SK-N-SH (cell line): ENCODE data around the gene CACNA1H. TPM values are rescaled to one million over a fixed set of nuclear protein-coding genes. Genes with fewer than 3 reads are reported as not detected.
"Not testable (repeated sequence)": the region's sequence is repeated elsewhere in the genome, so short reads cannot be mapped to it uniquely, and the experiment has no call there.

ENCODE experiments used
- CTCF ChIA-PET: fragments of 300-600, 350-600 bp; formaldehyde crosslinking; extraction: SDS; loops from one replicate; lab custom pipeline; 2021; lab: Yijun Ruan, JAX
- POLR2A ChIA-PET: fragments of 350-600 bp; sonication (Branson Sonifier 250); formaldehyde crosslinking; extraction: SDS; loops from one replicate; lab custom pipeline; 2020; ENCODE audit warnings: antibody characterized with exemption, inconsistent platforms; lab: Yijun Ruan, JAX
- DNase-seq: peaks from one replicate; pipeline ENCODE4 v3.0.0; 2012
- H2AFZ ChIP-seq: fragments of 200-600 bp; sonication (generic); 2 replicates; pipeline ENCODE4 v1.8.1; 2016; ENCODE audit warnings: antibody characterized with exemption, mild to moderate bottlenecking, low read depth
- H3F3A ChIP-seq: fragments of 200-600 bp; sonication (generic); replicated peaks from 2 replicates; pipeline ENCODE3; 2016; ENCODE audit warnings: antibody characterized with exemption, mild to moderate bottlenecking; ENCODE audit not compliant: insufficient read depth
- H3K27ac ChIP-seq, 2 experiments: fragments of 200-500 bp in 1 of 2; fragments of 200-600 bp in 1 of 2; sonication (Bioruptor generic) in 1 of 2; sonication (generic), shearing (Covaris generic) in 1 of 2; 2 replicates each; pipeline versions ENCODE4 v1.5.1 to v1.6.1; 2014 to 2016; ENCODE audit warnings: low read depth in 2 of 2, inconsistent platforms in 1 of 2, low read length in 1 of 2, mild to moderate bottlenecking in 1 of 2, mixed read lengths in 1 of 2
- H3K27me3 ChIP-seq: fragments of 200-600 bp; sonication (generic), shearing (Covaris generic); 2 replicates; pipeline ENCODE4 v1.6.1; 2016; ENCODE audit warnings: mixed run types; ENCODE audit not compliant: insufficient read depth
- H3K36me3 ChIP-seq, 2 experiments: fragments of 200-500 bp in 1 of 2; fragments of 200-600 bp in 1 of 2; sonication (Bioruptor generic) in 1 of 2; sonication (generic) in 1 of 2; replicated peaks in 1 of 2; 2 replicates each; pipeline versions ENCODE3 to v1.5.1; 2014 to 2016; ENCODE audit warnings: low read length in 1 of 2, mild to moderate bottlenecking in 1 of 2; ENCODE audit not compliant: insufficient read depth in 2 of 2, control insufficient read depth in 1 of 2
- H3K4me1 ChIP-seq, 2 experiments: fragments of 200-500 bp in 1 of 2; fragments of 200-600 bp in 1 of 2; sonication (Bioruptor generic) in 1 of 2; sonication (generic), shearing (Covaris generic) in 1 of 2; 2 replicates each; pipeline versions ENCODE4 v1.5.1 to v1.6.1; 2014 to 2016; ENCODE audit warnings: low read depth in 1 of 2, low read length in 1 of 2, mixed run types in 1 of 2; ENCODE audit not compliant: insufficient read depth in 2 of 2, control insufficient read depth in 1 of 2
- H3K4me2 ChIP-seq: fragments of 200-600 bp; sonication (generic), shearing (Covaris generic); 2 replicates; pipeline ENCODE4 v1.6.1; 2017; ENCODE audit warnings: mixed run types
- H3K4me3 ChIP-seq, 2 experiments: fragments of 200-500 bp in 1 of 2; fragments of 200-600 bp in 1 of 2; sonication (Bioruptor generic) in 1 of 2; sonication (generic), shearing (Covaris generic) in 1 of 2; 2 replicates each; pipeline versions ENCODE4 v1.5.1 to v1.8.1; 2014 to 2016; ENCODE audit warnings: low read depth in 2 of 2, inconsistent platforms in 1 of 2, low read length in 1 of 2, mild to moderate bottlenecking in 1 of 2, mixed read lengths in 1 of 2, moderate library complexity in 1 of 2
- H3K79me2 ChIP-seq: fragments of 200-600 bp; sonication (generic); 2 replicates; pipeline ENCODE4 v1.8.1; 2017; ENCODE audit warnings: mild to moderate bottlenecking; ENCODE audit not compliant: insufficient read depth
- H3K9ac ChIP-seq: fragments of 200-600 bp; sonication (generic); 2 replicates; pipeline ENCODE4 v1.6.1; 2017; ENCODE audit warnings: mixed run types
- H3K9me2 ChIP-seq: fragments of 200-600 bp; sonication (generic); 2 replicates; pipeline ENCODE4 v1.6.1; 2017; ENCODE audit warnings: mixed run types
- H3K9me3 ChIP-seq: fragments of 200-600 bp; sonication (generic); 2 replicates; pipeline ENCODE4 v1.6.1; 2017; ENCODE audit warnings: mixed run types, mild to moderate bottlenecking, moderate library complexity
- H4K20me1 ChIP-seq: fragments of 200-600 bp; sonication (generic); 2 replicates; pipeline ENCODE4 v1.6.1; 2017; ENCODE audit warnings: mild to moderate bottlenecking, mixed run types; ENCODE audit not compliant: insufficient read depth
- CHD2 ChIP-seq: fragments of 150-350 bp; IDR thresholded peaks from 2 replicates; pipeline ENCODE4 v1.6.1; 2018; ENCODE audit warnings: low read length; ENCODE audit not compliant: partially characterized antibody
- EP300 ChIP-seq, 2 experiments: IDR thresholded peaks; 2 replicates each; pipeline versions ENCODE4 v1.4.0 to v1.6.1; 2012; ENCODE audit warnings: borderline replicate concordance in 1 of 2, low read depth in 1 of 2, low read length in 1 of 2
- FOSL2 ChIP-seq: IDR thresholded peaks from 2 replicates; pipeline ENCODE4 v1.4.0; 2012; ENCODE audit warnings: low read depth, mild to moderate bottlenecking, moderate library complexity, borderline replicate concordance
- GABPA ChIP-seq: IDR thresholded peaks from 2 replicates; pipeline ENCODE4 v1.4.0; 2012; ENCODE audit warnings: low read depth, mild to moderate bottlenecking
- MAX ChIP-seq: IDR thresholded peaks from 2 replicates; pipeline ENCODE4 v1.4.0; 2012; ENCODE audit warnings: low read depth
- MEF2A ChIP-seq: IDR thresholded peaks from 2 replicates; pipeline ENCODE4 v1.4.0; 2012; ENCODE audit warnings: low read depth, borderline replicate concordance
- MXI1 ChIP-seq: IDR thresholded peaks from 2 replicates; pipeline ENCODE4 v1.6.1; 2012; ENCODE audit warnings: mild to moderate bottlenecking, low read depth, low read length, improper control_type of control experiment
- NFIC ChIP-seq: IDR thresholded peaks from 2 replicates; pipeline ENCODE4 v1.4.0; 2012; ENCODE audit warnings: borderline replicate concordance
- PBX3 ChIP-seq: IDR thresholded peaks from 2 replicates; pipeline ENCODE4; 2012
- POLR2AphosphoS5 ChIP-seq: IDR thresholded peaks from 2 replicates; pipeline ENCODE4 v1.6.1; 2012; ENCODE audit warnings: low read depth, low read length
- REST ChIP-seq: IDR thresholded peaks from 2 replicates; pipeline ENCODE4 v1.6.1; 2012; ENCODE audit warnings: mild to moderate bottlenecking, low read depth, low read length, moderate library complexity
- RFX5 ChIP-seq: IDR thresholded peaks from 2 replicates; pipeline ENCODE4 v1.6.1; 2012; ENCODE audit warnings: mild to moderate bottlenecking, improper control_type of control experiment, low read length
- TAF1 ChIP-seq: IDR thresholded peaks from 2 replicates; pipeline ENCODE4 v1.6.1; 2012; ENCODE audit warnings: low read depth, mild to moderate bottlenecking, low read length, moderate library complexity, borderline replicate concordance
- USF2 ChIP-seq: fragments of 150-350 bp; IDR thresholded peaks from 2 replicates; pipeline ENCODE4 v1.6.1; 2017; ENCODE audit warnings: antibody characterized with exemption, low read length, low read depth, borderline replicate concordance
- YY1 ChIP-seq: IDR thresholded peaks from 2 replicates; pipeline ENCODE4 v1.4.0; 2012; ENCODE audit warnings: low read depth, mild to moderate bottlenecking
- WGBS: methylation state at CpG from one replicate; pipeline ENCODE4 v1.1.6; 2017; ENCODE audit warnings: low lambda C conversion rate; 5-methylcytosine and 5-hydroxymethylcytosine counted together
- polyA plus RNA-seq, 3 experiments: library from polyadenylated mRNA; depleted of rRNA; stranded (reverse); fragments of >200 nt; gene quantifications; 2 replicates each; pipeline ENCODE4 v1.2.3, GENCODE V29; 2012

CACNA1H gene
- polyA plus RNA-seq, 1 of the 3 experiments (the other 2 are of a cell fraction), result not detected

- H3K36me3 ChIP-seq, DNase-seq, H4K20me1 ChIP-seq, H3K79me2 ChIP-seq, H3K9ac ChIP-seq, H3K27ac ChIP-seq, H3K4me2 ChIP-seq, H3K9me2 ChIP-seq, H3K9me3 ChIP-seq, H3F3A ChIP-seq, H3K4me3 ChIP-seq, POLR2A ChIA-PET, H2AFZ ChIP-seq: not testable (repeated sequence)
- H3K4me1 ChIP-seq, result peaks cover 0 to 19% of the 10 kb centered on the region in 2 experiments; a peak in 1 of 4 replicates
- CTCF ChIA-PET, result interaction anchor here (1.6 kb wide), 1 partner anchor 32 kb away, joined by 6 read pairs; no protein-coding TSS in a partner anchor
- H3K27me3 ChIP-seq, result peaks cover 64% of the 10 kb centered on the region
- 58% methylated on average over 2 of the region's 7 CpGs for WGBS
These were observed 116.5 kb downstream of the CACNA1H start for GRCh38 chr16:1269418-1269817.

GRCh38 chr16:1271380-1271723 is 118.4 kb downstream of the CACNA1H start:
- ChIA-PET POLR2A (interaction anchor here (0.6 kb wide), 1 partner anchor 513 kb away, joined by 3 read pairs; no protein-coding TSS in a partner anchor), CTCF (interaction anchor here (0.7 to 1.6 kb wide), 2 partner anchors 19 to 30 kb away, joined by 3 to 6 read pairs; no protein-coding TSS in a partner anchor)
- Histone ChIP-seq H3K27me3 (peaks cover 73% of the 10 kb centered on the region), H3K4me2 (no peak overlapping the region), H3K27ac (no peak overlapping the region), H3K4me1 (peaks cover 0 to 19% of the 10 kb centered on the region in 2 experiments; a peak in 1 of 4 replicates), H4K20me1 (no peaks in the 10 kb centered on the region), H3K9me3 (no peaks in the 10 kb centered on the region), H3K4me3 (no peak overlapping the region), H3K9ac (no peak overlapping the region), H3K79me2 (no peaks in the 10 kb centered on the region), H3F3A (no peaks in the 10 kb centered on the region), H3K9me2 (no peaks in the 10 kb centered on the region), H2AFZ (no peak overlapping the region), H3K36me3 (no peaks in the 10 kb centered on the region)
- no peak for DNase-seq
- WGBS, result 0% methylated on average over 5 of the region's 12 CpGs
- TF ChIP-seq REST (no peak), MXI1 (no peak), CHD2 (no peak), FOSL2 (no peak), NFIC (no peak), YY1 (no peak), MAX (no peak), POLR2AphosphoS5 (no peak), TAF1 (no peak), RFX5 (no peak), MEF2A (no peak), GABPA (no peak), EP300 (IDR thresholded peaks at IDR 0.05; ENCODE audit: borderline replicate concordance in 1 of 2, low read depth in 1 of 2, low read length in 1 of 2) (no peak), PBX3 (no peak), USF2 (no peak)
